Kidney epithelial cell (primary cell): ENCODE measurements around the gene SLC25A14. TPM values are rescaled to one million over a fixed set of nuclear protein-coding genes. Genes with fewer than 3 reads are reported as not detected.
"Not testable (repeated sequence)": the region's sequence is repeated elsewhere in the genome, so short reads cannot be mapped to it uniquely, and the experiment has no call there.

Source experiments
- DNase-seq: peaks from one replicate; pipeline ENCODE4 v3.0.0-alpha.2; 2010; ENCODE audit warnings: low read depth
- H3K27me3 ChIP-seq: 2 replicates; pipeline ENCODE4 v1.6.0; 2011; ENCODE audit warnings: low read length; ENCODE audit not compliant: control insufficient read depth, insufficient read depth
- H3K36me3 ChIP-seq: 2 replicates; pipeline ENCODE4 v1.5.1; 2011; ENCODE audit warnings: low read length; ENCODE audit not compliant: control insufficient read depth, insufficient read depth
- H3K4me3 ChIP-seq: 2 replicates; pipeline ENCODE4 v1.5.1; 2011; ENCODE audit warnings: low read depth, mild to moderate bottlenecking, control low read depth, low read length
- CTCF ChIP-seq: IDR thresholded peaks from 2 replicates; pipeline ENCODE4 v1.5.1; 2011; ENCODE audit warnings: mild to moderate bottlenecking, moderate library complexity, low read length, control low read depth, inconsistent platforms; ENCODE audit not compliant: insufficient read depth, poor library complexity, severe bottlenecking
- total RNA-seq: library from RNA; depleted of rRNA; stranded (reverse); fragments of >200 nt; gene quantifications from 2 replicates; pipeline ENCODE4 v1.2.3, GENCODE V29; 2015

The SLC25A14 gene
- total RNA-seq, 1 donor from 2014 or later: 11.1 TPM

- no peaks in the 10 kb centered on the region for H3K36me3 ChIP-seq
- no peaks in the 10 kb centered on the region for H3K27me3 ChIP-seq
- TF ChIP-seq CTCF: no peak
- H3K4me3 ChIP-seq: no peak overlapping the region
- no peak for DNase-seq
Observed at GRCh38 chrX:130300010-130300282, 39.8 kb upstream of the SLC25A14 start.

GRCh38 chrX:130301405-130301804 lies 38.3 kb upstream of the SLC25A14 start:
- H3K27me3 ChIP-seq: no peaks in the 10 kb centered on the region
- DNase-seq: no peak
- no peaks in the 10 kb centered on the region for H3K36me3 ChIP-seq
- no peak overlapping the region for H3K4me3 ChIP-seq
- TF ChIP-seq CTCF: no peak

- Histone ChIP-seq H3K4me3 (no peak overlapping the region), H3K27me3 (no peaks in the 10 kb centered on the region), H3K36me3 (no peaks in the 10 kb centered on the region)
- TF ChIP-seq CTCF: no peak
- DNase-seq: no peak
Observed at GRCh38 chrX:130301977-130302376, 37.7 kb upstream of the SLC25A14 start.

GRCh38 chrX:130304587-130305368 lies 34.9 kb upstream of the SLC25A14 start:
- TF ChIP-seq CTCF: no peak
- no peak for DNase-seq
- Histone ChIP-seq H3K27me3 (no peaks in the 10 kb centered on the region), H3K4me3 (no peak overlapping the region), H3K36me3 (no peaks in the 10 kb centered on the region)

GRCh38 chrX:130319886-130320285 lies 19.8 kb upstream of the SLC25A14 start:
- not testable (repeated sequence) for H3K4me3 ChIP-seq

GRCh38 chrX:130321550-130321949 lies 18.2 kb upstream of the SLC25A14 start:
- H3K4me3 ChIP-seq: no peak overlapping the region
- H3K36me3 ChIP-seq: no peaks in the 10 kb centered on the region
- no peak for TF ChIP-seq CTCF
- no peak for DNase-seq
- no peaks in the 10 kb centered on the region for H3K27me3 ChIP-seq

More at GRCh38 chrX:130319886-130320285, 19.8 kb upstream of the SLC25A14 start:
- not testable (repeated sequence) for H3K36me3 ChIP-seq, H3K27me3 ChIP-seq, DNase-seq
